ENCODE measurements around the gene MET. TPM values are rescaled to one million over a fixed set of nuclear protein-coding genes. Genes with fewer than 3 reads are reported as not detected.

MET gene
- total and polyA plus RNA-seq, 2 of the 13 experiments (the other 11 are each of a cell fraction or from before 2014, with no cell fraction given) = 21.8 to 31.5 TPM

GRCh38 chr7:116840256-116840655 is 168.3 kb downstream of the MET start (continued):
- no peak for TF ChIP-seq AKAP8 (CRISPR knock-in tag; IDR thresholded peaks at IDR 0.05)
- no peak for TF ChIP-seq ZNF761 (CRISPR knock-in tag; conservative IDR thresholded peaks at IDR 0.05)
- no peak for TF ChIP-seq ZNF530 (CRISPR knock-in tag; IDR thresholded peaks at IDR 0.05; ENCODE audit: low read depth)
- no peak for TF ChIP-seq ZFP41 (CRISPR knock-in tag; IDR thresholded peaks at IDR 0.05; ENCODE audit: borderline replicate concordance)
- TF ChIP-seq ZNF367 (CRISPR knock-in tag; IDR thresholded peaks at IDR 0.05; ENCODE audit: borderline replicate concordance) = no peak

DNA sequence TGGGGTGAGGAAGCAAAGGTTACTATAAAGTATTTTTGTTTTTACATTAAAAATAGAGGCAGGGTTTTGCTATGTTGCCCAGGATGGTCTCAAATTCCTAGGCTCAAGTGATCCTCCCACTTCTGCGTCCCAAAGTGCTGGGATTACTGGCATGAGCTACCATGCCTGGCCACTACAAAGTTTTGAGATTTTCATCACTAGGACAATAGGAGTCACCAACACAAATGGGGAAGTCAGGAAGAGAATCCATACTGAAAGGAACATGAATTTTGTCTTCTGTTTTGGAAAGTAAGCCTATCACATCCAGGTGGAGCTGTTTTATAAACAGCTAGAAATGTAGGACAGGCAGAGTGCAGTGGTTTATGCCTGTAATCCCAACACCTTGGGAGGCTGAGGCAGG is 170.4 kb downstream of the MET start:
- H3K9me3 ChIP-seq (ENCODE audit: low read length) = no peaks in the 10 kb centered on the region
- TF ChIP-seq JARID2 (CRISPR knock-in tag; IDR thresholded peaks at IDR 0.05; ENCODE audit: insufficient replicate concordance) = no peak
- no peak for TF ChIP-seq MLLT10 (CRISPR knock-in tag; IDR thresholded peaks at IDR 0.05)
- TF ChIP-seq GZF1 (CRISPR knock-in tag; IDR thresholded peaks at IDR 0.05) = no peak
- TF ChIP-seq NFYB (CRISPR knock-in tag; IDR thresholded peaks at IDR 0.05) = no peak
- TF ChIP-seq PPARG (CRISPR knock-in tag; conservative IDR thresholded peaks at IDR 0.05) = no peak
- no peak for TF ChIP-seq ZFP41 (CRISPR knock-in tag; IDR thresholded peaks at IDR 0.05; ENCODE audit: borderline replicate concordance)
- no peak for TF ChIP-seq CBX2 (IDR thresholded peaks at IDR 0.05; ENCODE audit: low read depth, low read length)
- TF ChIP-seq CBX2 (CRISPR knock-in tag; IDR thresholded peaks at IDR 0.05; ENCODE audit: low read depth) = no peak
- TF ChIP-seq, protein P1, sequence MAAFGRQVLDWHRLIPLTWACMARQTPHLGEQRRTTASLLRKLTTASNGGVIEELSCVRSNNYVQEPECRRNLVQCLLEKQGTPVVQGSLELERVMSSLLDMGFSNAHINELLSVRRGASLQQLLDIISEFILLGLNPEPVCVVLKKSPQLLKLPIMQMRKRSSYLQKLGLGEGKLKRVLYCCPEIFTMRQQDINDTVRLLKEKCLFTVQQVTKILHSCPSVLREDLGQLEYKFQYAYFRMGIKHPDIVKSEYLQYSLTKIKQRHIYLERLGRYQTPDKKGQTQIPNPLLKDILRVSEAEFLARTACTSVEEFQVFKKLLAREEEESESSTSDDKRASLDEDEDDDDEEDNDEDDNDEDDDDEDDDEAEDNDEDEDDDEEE (CRISPR knock-in tag; IDR thresholded peaks at IDR 0.05) = no peak
- no peak for TF ChIP-seq ZNF784 (CRISPR knock-in tag; IDR thresholded peaks at IDR 0.05; ENCODE audit: borderline replicate concordance)
- no peak for TF ChIP-seq HNRNPUL1 (IDR thresholded peaks at IDR 0.05; ENCODE audit: low read depth, low read length)
- no peak for TF ChIP-seq ZKSCAN1 (IDR thresholded peaks at IDR 0.05; ENCODE audit: low read length)
- TF ChIP-seq KMT2A (CRISPR knock-in tag; IDR thresholded peaks at IDR 0.05) = no peak
- TF ChIP-seq ZNF589 (CRISPR knock-in tag; conservative IDR thresholded peaks at IDR 0.05) = no peak
- TF ChIP-seq ZNF883 (CRISPR knock-in tag; IDR thresholded peaks at IDR 0.05; ENCODE audit: not compliant biosample characterization) = no peak
- WGBS (ENCODE audit: low lambda C conversion rate) = 100% methylated on average over 1 of the region's 1 CpG
- ATAC-seq = no peak
- ChIA-PET POLR2A (no interaction called here), CTCF (ENCODE audit: low intra/inter-chr PET ratio, low total read pairs) (no interaction called here)
- no peaks in the 10 kb centered on the region for H3K27me3 ChIP-seq (ENCODE audit: control insufficient read depth in 1 of 2, insufficient read depth in 2 of 2, low read length in 2 of 2)
- H3K4me2 ChIP-seq (ENCODE audit: low read depth, low read length) = no peak overlapping the region
- H3K9ac ChIP-seq (ENCODE audit: insufficient read depth, low read depth, low read length) = no peak overlapping the region
- H3K27ac ChIP-seq (ENCODE audit: extremely low read length, insufficient read depth, low read length) = no peak overlapping the region
- no peak overlapping the region for H3K4me3 ChIP-seq (replicated peaks in 1 of 3; ENCODE audit: insufficient read depth in 1 of 3, low read depth in 2 of 3, low read length in 3 of 3)
- no peak for FAIRE-seq
- in situ Hi-C loops (cut with HindIII; ENCODE audit: extremely low pct_ligation_motif_present, low pct_unique_long_range_greater_than_20kb) = no loop called here
- H3K4me1 ChIP-seq (ENCODE audit: insufficient read depth, low read length) = no peaks in the 10 kb centered on the region
- H4K20me1 ChIP-seq (ENCODE audit: insufficient read depth, low read length) = no peaks in the 10 kb centered on the region
- no TSS peak for BruUV-seq (replicated peaks)
- H3K79me2 ChIP-seq (ENCODE audit: insufficient read depth, low read length) = no peaks in the 10 kb centered on the region
- DNase-seq (ENCODE audit: low spot score) = no peak
- no peak overlapping the region for H2AFZ ChIP-seq (ENCODE audit: low read length)
- H3K36me3 ChIP-seq (replicated peaks in 1 of 2; ENCODE audit: control insufficient read depth in 1 of 2, insufficient read depth in 2 of 2, low read length in 2 of 2) = peaks cover 2 to 3% of the 10 kb centered on the region in 2 experiments; a peak in 2 of 5 replicates
- intact Hi-C loops (cut with micrococcal nuclease; ENCODE audit: unreplicated experiment) = no loop called here

All from HepG2 (cell line).